ENCODE data around the gene MVB12A. TPM values are rescaled to one million over a fixed set of nuclear protein-coding genes. Genes with fewer than 3 reads are reported as not detected.

The MVB12A gene
- total and polyA plus RNA-seq, 2 donors (not counting 3 experiments of a cell fraction or from before 2014, with no cell fraction given), result 63.3 to 88.8 TPM

DNA sequence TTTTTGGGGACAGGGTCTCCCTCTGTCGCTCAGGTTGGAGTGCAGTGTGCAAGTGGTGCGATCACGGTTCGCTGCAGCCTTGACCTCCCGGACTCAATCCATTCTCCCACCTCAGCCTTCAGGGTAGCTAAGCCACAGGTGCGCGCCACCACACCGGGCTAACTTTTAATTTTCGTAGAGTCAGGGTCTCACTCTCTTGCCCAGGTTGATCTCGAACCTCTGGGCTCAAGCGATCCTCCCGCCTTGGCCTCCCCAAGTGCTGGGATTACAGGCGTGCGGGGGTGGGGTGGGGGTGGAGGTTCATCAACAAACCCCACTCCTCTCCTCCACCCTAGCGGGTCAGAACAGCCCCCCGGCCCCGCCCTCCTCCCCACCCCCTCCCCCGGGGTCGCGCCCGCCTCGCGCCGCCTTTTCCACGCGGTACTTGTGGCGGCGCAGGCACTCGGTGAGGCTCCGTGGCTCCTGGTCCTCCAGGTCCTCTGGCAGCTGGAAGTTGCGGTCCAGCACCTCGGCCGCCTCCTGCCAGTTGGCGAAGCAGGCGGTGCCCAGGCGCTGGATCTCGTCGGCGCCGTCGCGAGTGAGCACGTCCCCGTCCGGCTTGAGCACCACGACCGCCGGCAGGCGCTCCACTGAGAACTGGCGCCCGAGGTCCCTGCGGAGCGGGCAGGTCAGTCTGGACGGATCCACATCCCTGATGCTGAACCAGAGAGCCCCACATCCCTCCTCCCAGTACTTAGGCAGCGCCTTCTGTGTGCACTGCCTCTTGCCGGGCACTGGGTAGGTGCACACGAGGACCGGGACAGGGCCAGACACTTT, 35.7 kb downstream of the MVB12A start:
- Histone ChIP-seq H3K9me3 (replicated peaks; ENCODE audit: control insufficient read depth, insufficient read depth, low read length) (no peaks in the 10 kb centered on the region), H2AFZ (ENCODE audit: low read depth, low read length) (no peak overlapping the region), H4K20me1 (replicated peaks; ENCODE audit: control insufficient read depth, extremely low read depth, insufficient read depth, low read length) (no peaks in the 10 kb centered on the region), H3K4me1 (ENCODE audit: control insufficient read depth, extremely low read depth, insufficient read depth, low read length) (no peaks in the 10 kb centered on the region), H3K27me3 (ENCODE audit: control insufficient read depth in 2 of 2, insufficient read depth in 2 of 2, low read length in 2 of 2) (peaks cover 23 to 29% of the 10 kb centered on the region in 2 experiments), H3K36me3 (ENCODE audit: control insufficient read depth in 2 of 2, extremely low read depth in 1 of 2, insufficient read depth in 2 of 2, low read length in 2 of 2) (no peaks in the 10 kb centered on the region), H3K79me2 (ENCODE audit: control insufficient read depth, insufficient read depth, low read length) (no peaks in the 10 kb centered on the region), H3K4me3 (replicated peaks in 1 of 3; ENCODE audit: insufficient read depth in 1 of 3, low read depth in 1 of 3, low read length in 3 of 3) (no peak overlapping the region), H3K27ac (ENCODE audit: insufficient read depth, low read depth, low read length) (no peak overlapping the region), H3K4me2 (ENCODE audit: insufficient read depth, low read length) (no peak overlapping the region), H3K9me1 (replicated peaks; ENCODE audit: control insufficient read depth, extremely low read depth, insufficient read depth, low read length) (no peaks in the 10 kb centered on the region), H3K9ac (replicated peaks; ENCODE audit: extremely low read depth, insufficient read depth, low read length) (no peak overlapping the region)
- dilution Hi-C loops (cut with MboI; ENCODE audit: extremely low pct_ligation_motif_present, low sequenced_read_pairs), result no loop called here
- ChIA-PET POLR2A (interaction anchor here (0.6 kb wide), 1 partner anchor 15 kb away, joined by 5 read pairs; the partner anchor contains the start of gene SLC27A1), CTCF (interaction anchor here (0.6 to 1.3 kb wide), 5 partner anchors 9 to 320 kb away, joined by 3 to 8 read pairs (median 4); no protein-coding TSS in a partner anchor)
- DNase-seq (ENCODE audit: low read depth, low spot score) (no peak), FAIRE-seq (no peak)
- no TSS peak for BruUV-seq (replicated peaks)
- no peak for TF ChIP-seq MYC (IDR thresholded peaks at IDR 0.05; ENCODE audit: low read depth, low read length)
- peak; percentile 75 for TF ChIP-seq EZH2 (IDR thresholded peaks at IDR 0.05; ENCODE audit: borderline replicate concordance, low read depth, low read length, severe bottlenecking)
- no peak for TF ChIP-seq POLR2A (IDR thresholded peaks at IDR 0.05; ENCODE audit: low read depth, low read length)
- TF ChIP-seq, protein P1, sequence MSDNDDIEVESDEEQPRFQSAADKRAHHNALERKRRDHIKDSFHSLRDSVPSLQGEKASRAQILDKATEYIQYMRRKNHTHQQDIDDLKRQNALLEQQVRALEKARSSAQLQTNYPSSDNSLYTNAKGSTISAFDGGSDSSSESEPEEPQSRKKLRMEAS (IDR thresholded peaks at IDR 0.05; ENCODE audit: insufficient read depth, insufficient read length), result no peak
- intact Hi-C loops (cut with micrococcal nuclease), result no loop called here

DNA sequence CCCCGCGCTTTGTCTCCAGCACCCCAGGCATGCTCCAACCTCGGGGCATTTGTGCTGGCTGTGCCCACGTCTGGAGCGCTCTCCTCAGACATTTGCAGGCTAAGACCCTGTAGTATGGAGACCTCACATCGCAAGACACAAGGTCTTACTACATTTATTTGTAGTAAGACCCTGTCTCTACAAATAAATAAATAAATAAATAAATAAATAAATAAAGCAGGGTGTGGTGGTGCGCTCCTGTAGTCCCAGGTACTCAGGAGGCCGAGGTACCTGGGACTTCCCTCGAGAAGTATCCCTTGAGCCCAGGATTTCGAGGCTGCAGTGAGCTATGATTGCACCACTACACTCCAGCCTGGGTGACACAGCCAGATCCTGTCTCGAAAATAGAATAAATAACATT, 36.3 kb downstream of the MVB12A start:
- intact Hi-C loops (cut with micrococcal nuclease) (no loop called here), dilution Hi-C loops (cut with MboI; ENCODE audit: extremely low pct_ligation_motif_present, low sequenced_read_pairs) (no loop called here)
- Histone ChIP-seq H3K79me2 (ENCODE audit: control insufficient read depth, insufficient read depth, low read length) (no peaks in the 10 kb centered on the region), H3K27me3 (ENCODE audit: control insufficient read depth in 2 of 2, insufficient read depth in 2 of 2, low read length in 2 of 2) (peaks cover 23 to 29% of the 10 kb centered on the region in 2 experiments), H3K4me3 (replicated peaks in 1 of 3; ENCODE audit: insufficient read depth in 1 of 3, low read depth in 1 of 3, low read length in 3 of 3) (no peak overlapping the region), H3K9me1 (replicated peaks; ENCODE audit: control insufficient read depth, extremely low read depth, insufficient read depth, low read length) (no peaks in the 10 kb centered on the region), H2AFZ (ENCODE audit: low read depth, low read length) (no peak overlapping the region), H3K4me1 (ENCODE audit: control insufficient read depth, extremely low read depth, insufficient read depth, low read length) (no peaks in the 10 kb centered on the region), H3K4me2 (ENCODE audit: insufficient read depth, low read length) (no peak overlapping the region), H3K36me3 (ENCODE audit: control insufficient read depth in 2 of 2, extremely low read depth in 1 of 2, insufficient read depth in 2 of 2, low read length in 2 of 2) (no peaks in the 10 kb centered on the region), H3K9me3 (replicated peaks; ENCODE audit: control insufficient read depth, insufficient read depth, low read length) (no peaks in the 10 kb centered on the region), H3K27ac (ENCODE audit: insufficient read depth, low read depth, low read length) (no peak overlapping the region), H4K20me1 (replicated peaks; ENCODE audit: control insufficient read depth, extremely low read depth, insufficient read depth, low read length) (no peaks in the 10 kb centered on the region), H3K9ac (replicated peaks; ENCODE audit: extremely low read depth, insufficient read depth, low read length) (no peak overlapping the region)
- ChIA-PET POLR2A (interaction anchor here (0.6 kb wide), 1 partner anchor 14 kb away, joined by 5 read pairs; the partner anchor contains the start of gene SLC27A1), CTCF (interaction anchor here (0.7 to 1.4 kb wide), 2 partner anchors 9 to 15 kb away, joined by 3 to 4 read pairs; no protein-coding TSS in a partner anchor)
- no peak for DNase-seq (ENCODE audit: low read depth, low spot score)
- TF ChIP-seq EZH2 (IDR thresholded peaks at IDR 0.05; ENCODE audit: borderline replicate concordance, low read depth, low read length, severe bottlenecking), result peak; percentile 22
- TF ChIP-seq, protein P1 (IDR thresholded peaks at IDR 0.05; ENCODE audit: insufficient read depth, insufficient read length), result no peak
- BruUV-seq (replicated peaks), result no TSS peak
- no peak for FAIRE-seq
